KG1 (cell line): ENCODE results near the gene C8B.

Experiments
- DNase-seq: peaks from one replicate; lab custom pipeline; 2025; lab: John Stamatoyannopoulos, UW

The C8B gene

GRCh38 chr1:56972976-56973375 is 7.2 kb upstream of the C8B start:
- DNase-seq: no peak

GRCh38 chr1:56970280-56970679 is 4.5 kb upstream of the C8B start:
- DNase-seq: no peak

GRCh38 chr1:56968878-56969495 is 3.2 kb upstream of the C8B start:
- DNase-seq: no peak

GRCh38 chr1:56967900-56968832 is 2.4 kb upstream of the C8B start:
- no peak for DNase-seq

- DNase-seq: no peak
These were observed 1.5 kb upstream of the C8B start for GRCh38 chr1:56967355-56967754.

- DNase-seq: no peak
These were observed 834 bp upstream of the C8B start for GRCh38 chr1:56966698-56966999.

GRCh38 chr1:56965191-56965590 is 624 bp downstream of the C8B start:
- no peak for DNase-seq

GRCh38 chr1:56964349-56965017 is 1.3 kb downstream of the C8B start:
- no peak for DNase-seq

- DNase-seq: no peak
These were observed 2.1 kb downstream of the C8B start for GRCh38 chr1:56963667-56964066.

GRCh38 chr1:56961426-56961825 is 4.4 kb downstream of the C8B start:
- DNase-seq: no peak

GRCh38 chr1:56958526-56958925 is 7.3 kb downstream of the C8B start:
- DNase-seq: no peak

- no peak for DNase-seq
These were observed 7.9 kb downstream of the C8B start for GRCh38 chr1:56957931-56958330.

GRCh38 chr1:56954664-56955063 is 11.2 kb downstream of the C8B start:
- no peak for DNase-seq

- DNase-seq: no peak
These were observed 12.4 kb downstream of the C8B start for GRCh38 chr1:56953386-56953785.

GRCh38 chr1:56952501-56952900 is 13.3 kb downstream of the C8B start:
- DNase-seq: no peak

- DNase-seq: no peak
These were observed 17.3 kb downstream of the C8B start for GRCh38 chr1:56948403-56949023.

GRCh38 chr1:56940039-56940438 is 25.8 kb downstream of the C8B start:
- DNase-seq: no peak

- DNase-seq: no peak
These were observed 26.6 kb downstream of the C8B start for GRCh38 chr1:56939209-56939608.

- DNase-seq: no peak
These were observed 27.2 kb downstream of the C8B start for GRCh38 chr1:56938646-56939045.

- DNase-seq: no peak
These were observed 31.3 kb downstream of the C8B start for GRCh38 chr1:56934430-56935060.

- DNase-seq: no peak
These were observed 32.2 kb downstream of the C8B start for GRCh38 chr1:56933606-56934005.

GRCh38 chr1:56933161-56933560 is 32.7 kb downstream of the C8B start:
- no peak for DNase-seq
